Tibial artery (tissue), 4 donors: ENCODE results near the gene MRPL14.

Source experiments
- DNase-seq, 2 donors: peaks; one replicate each; pipeline ENCODE4 v3.0.0-alpha.2; 2019
- H3K27ac ChIP-seq, 2 donors: fragments of 200-600 bp; sonication (generic) in 1 of 2; 1 replicate in 1 of 2; 2 replicates in 1 of 2; pipeline ENCODE4 v1.5.1; 2018 to 2019; ENCODE audit warnings: mild to moderate bottlenecking in 1 of 2
- H3K27me3 ChIP-seq, 2 donors: fragments of 200-600 bp; sonication (generic) in 1 of 2; one replicate each; pipeline versions ENCODE4 v1.5.1 to v1.6.0; 2016 to 2019
- H3K36me3 ChIP-seq, 3 donors: fragments of 200-600 bp; sonication (generic) in 2 of 3; one replicate each; pipeline ENCODE4 v1.5.1; 2016 to 2019; ENCODE audit warnings: mild to moderate bottlenecking in 2 of 3
- H3K4me1 ChIP-seq, 4 donors: fragments of 200-600 bp; sonication (generic) in 2 of 4; 1 replicate in 3 of 4; 2 replicates in 1 of 4; pipeline ENCODE4 v1.5.1; 2016 to 2019
- H3K4me3 ChIP-seq, 2 donors: fragments of 200-600 bp; sonication (generic) in 1 of 2; 1 replicate in 1 of 2; 2 replicates in 1 of 2; pipeline ENCODE4 v1.5.1; 2018 to 2019; ENCODE audit warnings: mild to moderate bottlenecking in 2 of 2
- H3K9me3 ChIP-seq, 3 donors: fragments of 200-600 bp; sonication (generic) in 1 of 3; one replicate each; pipeline ENCODE4 v1.5.1; 2016 to 2019
- intact Hi-C: fragments of 100-400 bp; cut with DNase I; formaldehyde crosslinking; loops from one replicate; pipeline ENCODE4 v1.15.0; 2023; ENCODE audit warnings: low total_unique reads
- TF ChIP-seq, protein P1 (sequence below), 2 experiments: fragments of 200-600 bp in 1 of 2; fragments of 450-650 bp in 1 of 2; IDR thresholded peaks; one replicate each; pipeline ENCODE4 v1.5.1; 2017 to 2019; ENCODE audit warnings: antibody characterized with exemption in 2 of 2, mild to moderate bottlenecking in 1 of 2, moderate library complexity in 1 of 2

MRPL14 gene

DNA sequence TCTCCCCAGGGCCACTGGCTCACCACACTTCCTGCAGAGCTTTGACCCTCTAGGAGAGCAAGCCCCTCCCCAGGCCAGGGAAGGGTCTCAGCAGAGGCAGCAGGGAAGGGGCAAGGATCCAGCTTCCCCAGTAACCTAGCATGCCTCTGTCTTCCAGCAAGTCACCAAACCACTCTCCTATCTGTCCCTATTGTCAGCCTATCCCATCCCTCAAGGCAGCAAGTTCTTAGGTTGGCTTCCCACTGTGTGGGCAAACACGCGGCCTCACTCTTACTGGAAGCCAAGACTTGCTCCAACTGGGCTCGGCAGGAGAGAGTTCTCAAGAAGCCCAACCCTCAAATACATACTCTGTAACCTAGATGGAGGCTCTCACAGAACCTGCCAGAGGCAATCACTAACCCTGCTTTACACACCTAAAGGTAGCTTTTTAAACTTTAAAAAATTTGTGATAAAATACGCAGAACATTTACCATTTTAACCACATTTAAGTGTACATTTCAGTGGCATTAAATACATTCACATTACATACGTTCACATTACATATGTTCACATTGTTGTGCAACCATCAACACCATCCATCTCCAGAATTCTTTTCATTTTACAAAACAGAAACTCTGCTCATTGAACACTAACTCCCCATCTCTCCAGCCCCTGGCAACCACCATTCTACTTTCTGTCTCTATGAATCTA is 58.5 kb downstream of the MRPL14 start:
- no peaks in the 10 kb centered on the region for H3K27me3 ChIP-seq
- H3K4me3 ChIP-seq, result no peak overlapping the region
- no peak overlapping the region for H3K27ac ChIP-seq
- DNase-seq, result no peak
- intact Hi-C loops, result no loop called here
- TF ChIP-seq, protein P1, sequence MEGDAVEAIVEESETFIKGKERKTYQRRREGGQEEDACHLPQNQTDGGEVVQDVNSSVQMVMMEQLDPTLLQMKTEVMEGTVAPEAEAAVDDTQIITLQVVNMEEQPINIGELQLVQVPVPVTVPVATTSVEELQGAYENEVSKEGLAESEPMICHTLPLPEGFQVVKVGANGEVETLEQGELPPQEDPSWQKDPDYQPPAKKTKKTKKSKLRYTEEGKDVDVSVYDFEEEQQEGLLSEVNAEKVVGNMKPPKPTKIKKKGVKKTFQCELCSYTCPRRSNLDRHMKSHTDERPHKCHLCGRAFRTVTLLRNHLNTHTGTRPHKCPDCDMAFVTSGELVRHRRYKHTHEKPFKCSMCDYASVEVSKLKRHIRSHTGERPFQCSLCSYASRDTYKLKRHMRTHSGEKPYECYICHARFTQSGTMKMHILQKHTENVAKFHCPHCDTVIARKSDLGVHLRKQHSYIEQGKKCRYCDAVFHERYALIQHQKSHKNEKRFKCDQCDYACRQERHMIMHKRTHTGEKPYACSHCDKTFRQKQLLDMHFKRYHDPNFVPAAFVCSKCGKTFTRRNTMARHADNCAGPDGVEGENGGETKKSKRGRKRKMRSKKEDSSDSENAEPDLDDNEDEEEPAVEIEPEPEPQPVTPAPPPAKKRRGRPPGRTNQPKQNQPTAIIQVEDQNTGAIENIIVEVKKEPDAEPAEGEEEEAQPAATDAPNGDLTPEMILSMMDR (IDR thresholded peaks at IDR 0.05), result no peak
- peaks cover 0 to 17% (median 9%) of the 10 kb centered on the region in 4 donors for H3K4me1 ChIP-seq
- H3K9me3 ChIP-seq, result no peaks in the 10 kb centered on the region
- no peaks in the 10 kb centered on the region for H3K36me3 ChIP-seq

DNA sequence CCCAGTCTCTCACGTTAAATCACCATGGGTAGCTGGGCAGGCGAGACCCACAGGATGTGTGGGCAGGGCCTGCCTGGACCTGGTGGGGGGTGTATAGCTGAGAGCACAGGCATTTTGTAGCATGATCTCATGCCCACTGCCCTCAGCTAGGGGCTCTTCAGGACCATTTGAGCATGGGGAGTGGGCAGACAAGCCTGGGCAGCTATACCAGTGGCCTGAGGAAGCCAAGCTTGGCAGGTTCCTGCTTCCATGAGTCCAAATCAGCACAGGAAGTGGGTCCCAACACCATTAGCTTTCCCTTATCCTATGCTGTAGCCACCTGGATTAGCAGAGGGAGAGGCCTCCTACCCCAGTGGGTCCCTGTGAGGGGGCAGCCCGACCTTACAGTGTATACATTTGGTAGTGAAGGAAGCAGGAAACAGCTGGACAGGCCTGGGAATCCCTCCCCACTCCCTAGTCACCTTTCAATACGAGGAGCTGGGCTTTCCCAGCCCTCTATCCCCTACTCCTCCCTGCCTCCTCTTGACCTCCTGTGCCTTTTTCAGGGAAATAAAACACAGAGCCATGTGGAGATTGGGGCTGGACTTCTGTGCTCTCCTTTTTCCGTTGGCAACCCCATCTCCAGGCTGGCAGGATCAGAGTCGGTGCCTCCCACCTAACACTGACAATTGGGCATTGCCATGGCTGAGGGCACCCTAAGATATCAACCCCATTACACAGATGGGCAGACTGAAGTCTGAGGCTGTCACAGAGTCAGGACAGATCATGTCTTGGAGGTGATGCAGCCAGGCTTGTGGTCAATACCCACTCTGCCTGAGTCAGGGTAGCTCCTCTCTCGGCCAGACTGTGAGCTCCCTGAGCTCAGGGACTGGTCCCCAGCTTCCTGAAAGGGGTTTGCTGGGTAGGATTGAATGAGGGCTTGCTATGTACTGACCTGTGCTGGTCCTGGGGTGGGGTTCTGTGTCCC is 59.8 kb downstream of the MRPL14 start:
- TF ChIP-seq, protein P1 (IDR thresholded peaks at IDR 0.05), result no peak
- intact Hi-C loops, result no loop called here
- no peak overlapping the region for H3K27ac ChIP-seq
- H3K36me3 ChIP-seq, result no peaks in the 10 kb centered on the region
- no peak overlapping the region for H3K4me3 ChIP-seq
- peaks cover 0 to 14% (median 8%) of the 10 kb centered on the region in 4 donors for H3K4me1 ChIP-seq
- H3K9me3 ChIP-seq, result no peaks in the 10 kb centered on the region
- DNase-seq, result no peak
- H3K27me3 ChIP-seq, result no peaks in the 10 kb centered on the region

DNA sequence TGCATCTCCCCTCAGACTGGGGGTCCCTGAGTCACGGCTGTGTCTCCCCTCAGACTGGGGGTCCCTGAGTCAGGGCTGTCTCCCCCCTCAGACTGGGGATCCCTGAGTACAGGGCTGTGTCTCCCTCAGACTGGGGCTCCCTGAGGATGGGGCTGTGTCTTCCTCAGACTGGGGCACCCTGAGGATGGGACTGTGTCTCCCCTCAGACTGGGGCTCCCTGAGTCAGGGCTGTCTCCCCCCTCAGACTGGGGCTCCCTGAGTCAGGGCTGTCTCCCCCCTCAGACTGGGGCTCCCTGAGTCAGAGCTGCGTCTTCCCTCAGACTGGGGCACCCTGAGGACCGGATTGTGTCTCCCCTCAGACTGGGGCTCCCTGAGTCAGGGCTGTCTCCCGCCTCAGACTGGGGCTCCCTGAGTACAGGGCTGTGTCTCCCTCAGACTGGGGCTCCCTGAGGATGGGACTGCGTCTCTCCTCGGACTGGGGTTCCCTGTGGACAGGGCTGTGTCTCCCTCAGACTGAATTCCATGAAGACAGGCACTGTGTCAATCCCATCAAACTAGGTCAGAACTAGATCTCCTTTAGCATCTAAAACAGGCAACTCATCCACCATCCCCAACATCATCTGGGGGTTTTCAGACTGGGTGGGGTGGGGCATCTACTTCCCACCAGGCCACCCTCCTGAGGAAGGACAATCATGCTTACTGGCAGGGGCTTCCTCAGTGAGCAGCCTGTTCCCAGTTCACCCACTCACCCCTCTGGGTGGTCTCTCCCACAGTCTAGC is 60.7 kb downstream of the MRPL14 start:
- no peaks in the 10 kb centered on the region for H3K27me3 ChIP-seq
- peaks cover 0 to 19% (median 13%) of the 10 kb centered on the region in 4 donors for H3K4me1 ChIP-seq
- no peak overlapping the region for H3K27ac ChIP-seq
- H3K36me3 ChIP-seq, result no peaks in the 10 kb centered on the region
- intact Hi-C loops, result no loop called here
- no peak overlapping the region for H3K4me3 ChIP-seq
- no peak for DNase-seq
- no peaks in the 10 kb centered on the region for H3K9me3 ChIP-seq
- TF ChIP-seq, protein P1 (IDR thresholded peaks at IDR 0.05), result no peak

DNA sequence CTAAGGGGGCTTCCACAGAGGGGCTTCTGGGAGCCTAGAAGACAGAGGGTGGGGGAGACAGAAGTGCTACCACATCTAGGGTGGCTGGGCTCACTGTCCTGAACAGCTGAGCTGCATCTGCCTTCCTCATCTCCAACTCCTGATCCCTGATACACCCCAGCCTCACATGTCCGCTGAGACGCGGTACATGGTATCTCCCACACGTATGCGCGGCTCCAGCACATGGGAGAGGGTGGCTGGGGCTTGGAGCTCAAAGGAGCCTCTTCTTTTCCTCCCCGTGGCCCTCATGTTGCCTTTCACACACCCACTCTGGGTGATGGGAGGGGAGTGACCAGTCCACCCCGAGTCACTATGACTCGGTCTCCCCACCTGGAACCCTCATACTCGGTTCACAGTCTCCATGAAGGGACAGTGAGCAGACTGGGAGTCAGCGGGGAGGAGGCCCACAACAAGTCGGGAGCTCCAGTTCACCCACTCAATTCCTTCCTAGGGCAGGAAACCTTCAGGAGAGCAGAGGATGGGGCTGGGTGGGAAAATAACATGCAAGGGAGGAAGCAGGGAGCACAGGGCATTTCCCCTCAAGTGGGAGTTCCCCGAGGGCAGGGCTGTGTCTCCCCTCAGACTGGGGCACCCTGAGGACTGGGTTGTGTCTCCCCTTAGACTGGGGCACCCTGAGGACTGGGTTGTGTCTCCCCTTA is 61.7 kb downstream of the MRPL14 start:
- TF ChIP-seq, protein P1 (IDR thresholded peaks at IDR 0.05), result no peak
- Histone ChIP-seq H3K9me3 (no peaks in the 10 kb centered on the region), H3K27me3 (no peaks in the 10 kb centered on the region), H3K36me3 (no peaks in the 10 kb centered on the region), H3K4me1 (peaks cover 0 to 29% (median 20%) of the 10 kb centered on the region in 4 donors), H3K27ac (no peak overlapping the region), H3K4me3 (no peak overlapping the region)
- DNase-seq, result no peak
- intact Hi-C loops, result no loop called here

DNA sequence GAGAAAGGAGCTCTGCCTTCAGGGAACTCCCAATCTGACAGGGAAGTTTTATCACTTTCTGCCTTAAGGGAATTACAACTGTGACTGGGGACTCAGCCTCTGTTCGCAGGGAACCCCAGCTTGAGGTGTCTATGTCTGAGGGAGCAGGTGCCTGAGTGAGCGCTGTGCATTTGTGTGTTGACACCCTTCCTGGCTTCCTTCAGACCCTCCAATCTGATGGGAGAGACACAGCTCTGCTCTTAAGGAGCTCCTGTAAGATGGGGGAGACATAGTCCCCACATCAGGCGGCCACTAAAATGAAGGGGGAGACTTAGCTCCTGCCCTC is 62.3 kb downstream of the MRPL14 start:
- DNase-seq, result no peak
- Histone ChIP-seq H3K27ac (no peak overlapping the region), H3K27me3 (no peaks in the 10 kb centered on the region), H3K4me1 (peaks cover 0 to 31% (median 20%) of the 10 kb centered on the region in 4 donors), H3K4me3 (no peak overlapping the region), H3K9me3 (no peaks in the 10 kb centered on the region), H3K36me3 (no peaks in the 10 kb centered on the region)
- intact Hi-C loops, result no loop called here
- TF ChIP-seq, protein P1 (IDR thresholded peaks at IDR 0.05), result no peak
